Pancreas (tissue), 10 donors: ENCODE data around the gene STRBP. TPM values are rescaled to one million over a fixed set of nuclear protein-coding genes. Genes with fewer than 3 reads are reported as not detected.

Experiments
- ATAC-seq, 4 donors: fragments of 200-7000 bp; cut with Tn5 transposase; one replicate each; pipeline versions ENCODE4 v1.8.0 to v1.9.1; 2020; ENCODE audit warnings: mild to moderate bottlenecking in 4 of 4, moderate library complexity in 4 of 4
- DNase-seq, 6 donors: peaks; one replicate each; pipeline ENCODE4 v3.0.0-alpha.2; 2020
- FAIRE-seq: peaks from 2 replicates; lab custom pipeline; 2012; peaks lifted over from hg19 to GRCh38; lab: Jason Lieb, UNC
- H3K27ac ChIP-seq, 4 donors: fragments of 200-600 bp; sonication (generic); 1 replicate in 3 of 4; 2 replicates in 1 of 4; pipeline versions ENCODE4 v1.5.0 to v1.8.0; 2020
- H3K27me3 ChIP-seq, 4 donors: fragments of 200-600 bp; one replicate each; pipeline ENCODE4 v1.8.0; 2021
- H3K36me3 ChIP-seq, 3 donors: fragments of 200-600 bp; sonication (generic) in 1 of 3; one replicate each; pipeline versions ENCODE4 v1.5.0 to v1.8.0; 2020 to 2021
- H3K4me1 ChIP-seq, 3 donors: fragments of 200-600 bp; one replicate each; pipeline ENCODE4 v1.8.0; 2021
- H3K4me3 ChIP-seq, 4 donors: fragments of 200-600 bp; sonication (generic) in 2 of 4; one replicate each; pipeline versions ENCODE4 v1.5.0 to v1.8.0; 2020 to 2021
- H3K9me3 ChIP-seq, 4 donors: fragments of 200-600 bp; one replicate each; pipeline ENCODE4 v1.8.0; 2021
- CTCF ChIP-seq, 4 donors: fragments of 200-600 bp; sonication (generic) in 3 of 4; IDR thresholded peaks; one replicate each; pipeline versions ENCODE4 v1.5.0 to v1.8.0; 2021; ENCODE audit warnings: antibody characterized with exemption in 4 of 4
- WGBS, 2 donors: extraction: QIAGEN DNeasy Blood & Tissue Kit; methylation state at CpG; one replicate each; pipeline ENCODE4 v1.1.7; 2013; 5-methylcytosine and 5-hydroxymethylcytosine counted together
- intact Hi-C, 3 donors: fragments of 100-400 bp; cut with DNase I; formaldehyde crosslinking; loops; one replicate each; pipeline versions ENCODE4 v1.11.1 to v1.14.2; 2022
- polyA plus RNA-seq, 2 donors: library from polyadenylated mRNA; stranded (reverse); fragments of 200-250 nt; gene quantifications; one replicate each; pipeline ENCODE4 v1.2.3, GENCODE V29; 2013
- total RNA-seq, 6 donors: library from RNA; stranded (reverse); fragmentation: NEBNext Ultra II Directional in 4 of 6; extraction: Animal tissue kit (Norgen Biotek cat#: 25700) in 4 of 6; gene quantifications; one replicate each; pipeline versions ENCODE4 v1.2.1 to v1.2.4, GENCODE V29; 2021 to 2023
- donor health status: healthy with polysubstance abuse.
- donor health status: DM: no; HTN: no; CAD: no; lungs with moderate emphysema.
- donor health status: DM: no; HTN: no; CAD: no.
- donor health status: control.
- donor health status: control.
- donor health status: Bipolar disorder and iron deficiency.
- donor health status: DM: yes; HTN: yes; CAD: no.
- donor health status: DM: no; HTN: no; CAD: no.
- donor health status: DM: no; HTN: no; CAD: no.
- donor health status: DM: yes; HTN: yes; CAD: no.

Gene STRBP
- total and polyA plus RNA-seq, 8 donors, result 8.0 to 17.8 (median 12.5) TPM

- no peaks in the 10 kb centered on the region for H3K36me3 ChIP-seq
- no peaks in the 10 kb centered on the region for H3K4me1 ChIP-seq
- DNase-seq (no peak), ATAC-seq (no peak), FAIRE-seq (no peak)
- no peaks in the 10 kb centered on the region for H3K9me3 ChIP-seq
- WGBS, 2 donors, result 82 to 89% methylated on average over 4 of the region's 4 CpGs
- H3K4me3 ChIP-seq, result no peak overlapping the region
- no peaks in the 10 kb centered on the region for H3K27me3 ChIP-seq
- no peak overlapping the region for H3K27ac ChIP-seq
- TF ChIP-seq CTCF (IDR thresholded peaks at IDR 0.05), result no peak
- intact Hi-C loops, result no loop called here
These were observed 44.0 kb upstream of the STRBP start for GRCh38 chr9:123312306-123312877.

- Histone ChIP-seq H3K27me3 (no peaks in the 10 kb centered on the region), H3K9me3 (no peaks in the 10 kb centered on the region), H3K27ac (no peak overlapping the region), H3K36me3 (no peaks in the 10 kb centered on the region), H3K4me1 (no peaks in the 10 kb centered on the region), H3K4me3 (no peak overlapping the region)
- no peak for FAIRE-seq
- ATAC-seq, result no peak
- TF ChIP-seq CTCF (IDR thresholded peaks at IDR 0.05), result no peak
- no peak for DNase-seq
- intact Hi-C loops, result no loop called here
- 73 to 74% methylated on average over 9 of the region's 9 CpGs for WGBS, 2 donors
These were observed 42.9 kb upstream of the STRBP start for GRCh38 chr9:123311250-123311752.

GRCh38 chr9:123310551-123311249, 42.3 kb upstream of the STRBP start:
- no peak for TF ChIP-seq CTCF (IDR thresholded peaks at IDR 0.05)
- WGBS, 2 donors, result 46 to 50% methylated on average over 4 of the region's 4 CpGs
- DNase-seq, result no peak

GRCh38 chr9:123309611-123310010, 41.2 kb upstream of the STRBP start:
- H3K4me1 ChIP-seq, result no peaks in the 10 kb centered on the region
- no peaks in the 10 kb centered on the region for H3K9me3 ChIP-seq
- no peak for TF ChIP-seq CTCF (IDR thresholded peaks at IDR 0.05)
- intact Hi-C loops, result no loop called here
- H3K4me3 ChIP-seq, result no peak overlapping the region
- H3K27ac ChIP-seq, result no peak overlapping the region
- 78 to 86% methylated on average over 1 of the region's 1 CpG for WGBS, 2 donors
- H3K27me3 ChIP-seq, result no peaks in the 10 kb centered on the region
- no peak for ATAC-seq
- no peak for FAIRE-seq
- H3K36me3 ChIP-seq, result no peaks in the 10 kb centered on the region
- DNase-seq, result no peak

More at GRCh38 chr9:123310551-123311249, 42.3 kb upstream of the STRBP start:
- H3K4me1 ChIP-seq, result no peaks in the 10 kb centered on the region
- no peak for FAIRE-seq
- H3K27me3 ChIP-seq, result no peaks in the 10 kb centered on the region
- H3K4me3 ChIP-seq, result no peak overlapping the region
- H3K27ac ChIP-seq, result no peak overlapping the region
- ATAC-seq, result no peak
- intact Hi-C loops, result no loop called here
- H3K36me3 ChIP-seq, result no peaks in the 10 kb centered on the region
- H3K9me3 ChIP-seq, result no peaks in the 10 kb centered on the region

GRCh38 chr9:123305879-123306278, 37.5 kb upstream of the STRBP start:
- WGBS, 2 donors, result 73 to 87% methylated on average over 3 to 4 of the region's 4 CpGs
- intact Hi-C loops, result no loop called here
- Histone ChIP-seq H3K36me3 (no peaks in the 10 kb centered on the region), H3K4me3 (no peak overlapping the region), H3K9me3 (no peaks in the 10 kb centered on the region), H3K4me1 (no peaks in the 10 kb centered on the region), H3K27me3 (no peaks in the 10 kb centered on the region), H3K27ac (no peak overlapping the region)
- TF ChIP-seq CTCF (IDR thresholded peaks at IDR 0.05), result no peak
- ATAC-seq, result no peak
- peak in 1 of 6 donors; percentile 15 for DNase-seq
- no peak for FAIRE-seq
